Suprapubic skin (tissue), 3 donors: ENCODE measurements around the gene CREB5.

Experiments
- EP300 ChIP-seq: sonication (generic); formaldehyde crosslinking; IDR thresholded peaks from one replicate; pipeline ENCODE4 v1.6.1; 2017; ENCODE audit warnings: antibody characterized with exemption
- POLR2A ChIP-seq, 2 donors: fragments of 450-650 bp; IDR thresholded peaks; one replicate each; pipeline ENCODE4 v1.6.1; 2017; ENCODE audit warnings: antibody characterized with exemption in 2 of 2, mild to moderate bottlenecking in 2 of 2, moderate library complexity in 2 of 2
- TF ChIP-seq, protein P1 (sequence below), 2 donors: fragments of 200-600 bp in 1 of 2; fragments of 450-650 bp in 1 of 2; sonication (generic) in 1 of 2; IDR thresholded peaks; one replicate each; pipeline ENCODE4 v1.5.1; 2016 to 2019; ENCODE audit warnings: antibody characterized with exemption in 2 of 2, mild to moderate bottlenecking in 1 of 2, moderate library complexity in 1 of 2

DNA sequence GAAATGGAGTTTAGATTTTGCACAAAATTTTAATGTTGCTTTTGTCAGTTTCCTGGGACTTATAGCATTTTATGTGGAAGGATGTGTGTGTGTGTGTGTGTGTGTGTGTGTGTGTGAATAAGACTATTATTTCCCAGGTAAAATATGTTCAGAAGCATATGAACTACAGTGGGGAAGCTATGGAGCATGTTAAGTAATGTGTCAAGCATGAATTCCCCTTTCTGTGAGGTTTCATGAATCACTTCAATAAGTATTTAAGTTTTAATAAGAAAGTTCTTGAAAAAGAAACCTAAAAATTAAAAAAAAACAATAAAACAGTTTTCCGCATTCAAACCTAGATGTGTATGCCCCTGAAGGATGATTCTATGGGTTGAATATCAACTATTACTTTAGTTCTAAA, 693 bp downstream of the CREB5 start:
- TF ChIP-seq EP300 (no peak), POLR2A (IDR thresholded peaks at IDR 0.05) (no peak)
- TF ChIP-seq, protein P1, sequence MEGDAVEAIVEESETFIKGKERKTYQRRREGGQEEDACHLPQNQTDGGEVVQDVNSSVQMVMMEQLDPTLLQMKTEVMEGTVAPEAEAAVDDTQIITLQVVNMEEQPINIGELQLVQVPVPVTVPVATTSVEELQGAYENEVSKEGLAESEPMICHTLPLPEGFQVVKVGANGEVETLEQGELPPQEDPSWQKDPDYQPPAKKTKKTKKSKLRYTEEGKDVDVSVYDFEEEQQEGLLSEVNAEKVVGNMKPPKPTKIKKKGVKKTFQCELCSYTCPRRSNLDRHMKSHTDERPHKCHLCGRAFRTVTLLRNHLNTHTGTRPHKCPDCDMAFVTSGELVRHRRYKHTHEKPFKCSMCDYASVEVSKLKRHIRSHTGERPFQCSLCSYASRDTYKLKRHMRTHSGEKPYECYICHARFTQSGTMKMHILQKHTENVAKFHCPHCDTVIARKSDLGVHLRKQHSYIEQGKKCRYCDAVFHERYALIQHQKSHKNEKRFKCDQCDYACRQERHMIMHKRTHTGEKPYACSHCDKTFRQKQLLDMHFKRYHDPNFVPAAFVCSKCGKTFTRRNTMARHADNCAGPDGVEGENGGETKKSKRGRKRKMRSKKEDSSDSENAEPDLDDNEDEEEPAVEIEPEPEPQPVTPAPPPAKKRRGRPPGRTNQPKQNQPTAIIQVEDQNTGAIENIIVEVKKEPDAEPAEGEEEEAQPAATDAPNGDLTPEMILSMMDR (IDR thresholded peaks at IDR 0.05) = no peak
